ENCODE data around the gene CRADD. TPM values are rescaled to one million over a fixed set of nuclear protein-coding genes. Genes with fewer than 3 reads are reported as not detected.

CRADD gene
- total and polyA plus RNA-seq, 2 of the 4 experiments (the other 2 are of a cell fraction): 11.1 to 14.0 TPM

- CTCF ChIA-PET: no interaction called here
These were observed 185.2 kb downstream of the CRADD start for GRCh38 chr12:93862424-93862823.

More at GRCh38 chr12:93862424-93862823, 185.2 kb downstream of the CRADD start:
- H2AK9ac ChIP-seq (replicated peaks; ENCODE audit: low read depth, low read length, poor library complexity): no peak overlapping the region
- no peak overlapping the region for H4K8ac ChIP-seq (ENCODE audit: low read depth in 2 of 2, low read length in 2 of 2)
- no CpG with 5 or more reads among the region's 1 CpG for WGBS, 2 experiments (ENCODE audit: extremely low coverage in 2 of 2, insufficient read length in 1 of 2)
- dilution Hi-C loops (cut with HindIII; ENCODE audit: low sequenced_read_pairs, unreplicated experiment): no loop called here
- no peak overlapping the region for H4K91ac ChIP-seq (ENCODE audit: insufficient read depth, low read depth, low read length)
- DNase-seq: no peak
- in situ Hi-C loops (cut with MboI; ENCODE audit: low sequenced_read_pairs): no loop called here
- no peak overlapping the region for H4K5ac ChIP-seq (ENCODE audit: low read depth, low read length)
- POLR2A ChIA-PET (ENCODE audit: unreplicated experiment): no interaction called here
- no peak overlapping the region for H3K56ac ChIP-seq (ENCODE audit: extremely low read depth, insufficient read depth, low read length)
- H3K4ac ChIP-seq (ENCODE audit: low read depth, low read length): no peak overlapping the region
- no peak overlapping the region for H2BK120ac ChIP-seq (ENCODE audit: low read depth, low read length)
- no peak overlapping the region for H3K4me2 ChIP-seq (ENCODE audit: low read depth, low read length)
- no peak overlapping the region for H2AFZ ChIP-seq (replicated peaks; ENCODE audit: low read length, poor library complexity)
- H2AK5ac ChIP-seq (ENCODE audit: low read depth, low read length): no peak overlapping the region
- no peak overlapping the region for H2BK20ac ChIP-seq (ENCODE audit: low read depth, low read length)
- H3K9ac ChIP-seq (ENCODE audit: low read depth, low read length): no peak overlapping the region
- intact Hi-C loops (cut with micrococcal nuclease): no loop called here
- no peak for ATAC-seq (ENCODE audit: low read depth)
- H3K18ac ChIP-seq (ENCODE audit: low read depth, low read length): no peak overlapping the region
- H3K4me3 ChIP-seq (ENCODE audit: insufficient read depth, low read depth, low read length): no peak overlapping the region
- H3K9me3 ChIP-seq (ENCODE audit: control insufficient read depth, insufficient read depth, low read length): peaks cover 13% of the 10 kb centered on the region
- 0 out of 2 replicates have a peak, but pooled peaks cover 2% of the 10 kb centered on the region for H3K4me1 ChIP-seq (ENCODE audit: control insufficient read depth, insufficient read depth, low read length)
- BruUV-seq (replicated peaks): no TSS peak
- H3K9me1 ChIP-seq (ENCODE audit: insufficient read depth, low read length): no peaks in the 10 kb centered on the region; the same call in 1 of the 2 replicates
- H3K14ac ChIP-seq (replicated peaks; ENCODE audit: low read depth, low read length): no peak overlapping the region
- no peak overlapping the region for H2BK15ac ChIP-seq (ENCODE audit: low read depth, low read length)
- no peaks in the 10 kb centered on the region for H3K27me3 ChIP-seq (ENCODE audit: control insufficient read depth, insufficient read depth, low read length)
- no peaks in the 10 kb centered on the region for H4K20me1 ChIP-seq (ENCODE audit: insufficient read depth, low read length)
- no peak overlapping the region for H2BK5ac ChIP-seq (ENCODE audit: low read depth, low read length, poor library complexity, severe bottlenecking)
- no peaks in the 10 kb centered on the region for H3K79me1 ChIP-seq (ENCODE audit: low read depth in 1 of 2, low read length in 2 of 2)
- TF ChIP-seq NFE2L2 (IDR thresholded peaks at IDR 0.05; ENCODE audit: low read depth, low read length): 0 out of 2 replicates have a peak, but pooled peaks have one; percentile 37
- TF ChIP-seq BHLHE40 (IDR thresholded peaks at IDR 0.05; ENCODE audit: low read depth, low read length): no peak
- no peak overlapping the region for H3K23ac ChIP-seq (ENCODE audit: low read depth, low read length)
- H3K27ac ChIP-seq (ENCODE audit: insufficient read depth, low read length): no peak overlapping the region
- no peaks in the 10 kb centered on the region for H3K36me3 ChIP-seq (ENCODE audit: control insufficient read depth, insufficient read depth, low read length)

Measured in IMR-90 (cell line).